Measurements from ENCODE around the gene APAF1.
"Not testable (repeated sequence)": the region's sequence is repeated elsewhere in the genome, so short reads cannot be mapped to it uniquely, and the experiment has no call there.

APAF1 gene, protein sequence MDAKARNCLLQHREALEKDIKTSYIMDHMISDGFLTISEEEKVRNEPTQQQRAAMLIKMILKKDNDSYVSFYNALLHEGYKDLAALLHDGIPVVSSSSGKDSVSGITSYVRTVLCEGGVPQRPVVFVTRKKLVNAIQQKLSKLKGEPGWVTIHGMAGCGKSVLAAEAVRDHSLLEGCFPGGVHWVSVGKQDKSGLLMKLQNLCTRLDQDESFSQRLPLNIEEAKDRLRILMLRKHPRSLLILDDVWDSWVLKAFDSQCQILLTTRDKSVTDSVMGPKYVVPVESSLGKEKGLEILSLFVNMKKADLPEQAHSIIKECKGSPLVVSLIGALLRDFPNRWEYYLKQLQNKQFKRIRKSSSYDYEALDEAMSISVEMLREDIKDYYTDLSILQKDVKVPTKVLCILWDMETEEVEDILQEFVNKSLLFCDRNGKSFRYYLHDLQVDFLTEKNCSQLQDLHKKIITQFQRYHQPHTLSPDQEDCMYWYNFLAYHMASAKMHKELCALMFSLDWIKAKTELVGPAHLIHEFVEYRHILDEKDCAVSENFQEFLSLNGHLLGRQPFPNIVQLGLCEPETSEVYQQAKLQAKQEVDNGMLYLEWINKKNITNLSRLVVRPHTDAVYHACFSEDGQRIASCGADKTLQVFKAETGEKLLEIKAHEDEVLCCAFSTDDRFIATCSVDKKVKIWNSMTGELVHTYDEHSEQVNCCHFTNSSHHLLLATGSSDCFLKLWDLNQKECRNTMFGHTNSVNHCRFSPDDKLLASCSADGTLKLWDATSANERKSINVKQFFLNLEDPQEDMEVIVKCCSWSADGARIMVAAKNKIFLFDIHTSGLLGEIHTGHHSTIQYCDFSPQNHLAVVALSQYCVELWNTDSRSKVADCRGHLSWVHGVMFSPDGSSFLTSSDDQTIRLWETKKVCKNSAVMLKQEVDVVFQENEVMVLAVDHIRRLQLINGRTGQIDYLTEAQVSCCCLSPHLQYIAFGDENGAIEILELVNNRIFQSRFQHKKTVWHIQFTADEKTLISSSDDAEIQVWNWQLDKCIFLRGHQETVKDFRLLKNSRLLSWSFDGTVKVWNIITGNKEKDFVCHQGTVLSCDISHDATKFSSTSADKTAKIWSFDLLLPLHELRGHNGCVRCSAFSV (N-terminal part only)

DNA sequence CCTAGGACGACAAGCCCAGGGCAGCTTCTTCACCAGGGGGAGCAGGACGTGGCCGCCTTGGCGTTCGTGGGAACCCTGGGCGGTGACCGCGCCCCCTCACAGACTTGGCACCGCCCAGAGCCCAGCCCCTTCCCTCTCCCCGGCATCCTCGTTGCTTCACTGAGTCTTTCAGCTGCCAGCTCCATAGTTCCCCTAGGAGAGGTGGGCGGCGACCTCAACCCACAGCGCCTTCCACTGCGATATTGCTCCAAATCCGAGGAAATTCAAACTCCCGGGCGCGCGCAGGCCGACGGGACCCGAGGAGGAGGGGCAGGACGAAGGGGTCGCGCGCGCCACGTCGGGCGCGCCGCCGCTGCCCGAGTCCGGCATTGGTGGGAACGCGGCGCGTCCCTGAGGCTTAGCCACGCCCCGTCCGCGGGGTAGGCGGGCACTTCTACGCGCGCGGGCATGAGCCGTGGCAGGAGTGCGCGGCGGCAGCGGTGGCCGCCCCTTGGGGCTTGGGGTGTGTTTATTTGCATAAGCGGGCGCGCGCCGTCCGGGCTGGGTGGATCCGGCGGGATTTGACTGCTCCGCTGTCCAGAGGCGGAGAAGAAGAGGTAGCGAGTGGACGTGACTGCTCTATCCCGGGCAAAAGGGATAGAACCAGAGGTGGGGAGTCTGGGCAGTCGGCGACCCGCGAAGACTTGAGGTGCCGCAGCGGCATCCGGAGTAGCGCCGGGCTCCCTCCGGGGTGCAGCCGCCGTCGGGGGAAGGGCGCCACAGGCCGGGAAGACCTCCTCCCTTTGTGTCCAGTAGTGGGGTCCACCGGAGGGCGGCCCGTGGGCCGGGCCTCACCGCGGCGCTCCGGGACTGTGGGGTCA, at the start of gene APAF1, which contains the start of gene IKBIP:
APAF1 (plus strand) TSS at position 579 of the 860 bp plus-strand sequence. CDS start 3,070 bp downstream, outside the sequence.
IKBIP (minus strand) TSS at position 77 of the 860 bp plus-strand sequence. CDS start 87 bp downstream, outside the sequence.
- H3K36me3 ChIP-seq (ENCODE audit: insufficient read depth, low read depth, low read length), result peaks cover 17% of the 10 kb centered on the region
- H3K27me3 ChIP-seq (ENCODE audit: insufficient read depth, low read length), result peaks cover 9% of the 10 kb centered on the region; the same call in 1 of the 2 replicates
- H3K27ac ChIP-seq (ENCODE audit: low read length), result peak within 1 kb of the TSS; percentile 55
- H3K4me3 ChIP-seq (ENCODE audit: low read length), result peak within 1 kb of the TSS; percentile 99
- no peaks in the 10 kb centered on the region; the same call in 1 of the 2 replicates for H3K9me3 ChIP-seq (ENCODE audit: insufficient read depth, low read depth, low read length)
- H3K9ac ChIP-seq (ENCODE audit: low read depth, low read length), result peak within 1 kb of the TSS; percentile 82; the same call in 1 of the 2 replicates
- peaks cover 3% of the 10 kb centered on the region for H3K4me1 ChIP-seq (ENCODE audit: insufficient read depth, low read length)

- H3K4me1 ChIP-seq (ENCODE audit: insufficient read depth, low read length), result peaks cover 10% of the 10 kb centered on the region; the same call in 1 of the 2 replicates
- H3K9ac ChIP-seq (ENCODE audit: low read depth, low read length); H3K4me3 ChIP-seq (ENCODE audit: low read length); H3K9me3 ChIP-seq (ENCODE audit: insufficient read depth, low read depth, low read length); H3K27me3 ChIP-seq (ENCODE audit: insufficient read depth, low read length); H3K27ac ChIP-seq (ENCODE audit: low read length): not testable (repeated sequence)
- peaks cover 73% of the 10 kb centered on the region for H3K36me3 ChIP-seq (ENCODE audit: insufficient read depth, low read depth, low read length)
Observed at GRCh38 chr12:98597313-98597712, 47.8 kb upstream of the APAF1 start.

DNA sequence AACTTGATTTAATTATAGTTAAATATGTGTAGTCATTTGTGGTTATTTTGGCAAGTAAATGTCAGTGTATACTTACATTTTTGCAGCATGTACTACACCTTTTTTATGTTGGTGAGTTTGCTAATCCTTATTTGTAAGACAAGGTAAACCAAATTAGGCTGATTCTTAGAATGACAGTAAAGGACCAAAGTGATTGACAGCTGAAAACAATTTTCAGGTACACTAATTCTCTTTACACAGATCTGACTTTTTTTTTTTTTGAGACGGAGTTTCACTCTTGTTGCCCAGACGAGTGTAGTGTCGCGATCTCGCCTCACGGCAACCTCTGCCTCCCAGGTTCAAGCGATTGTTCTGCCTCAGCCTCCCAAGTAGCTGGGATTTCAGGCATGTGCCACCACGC, 43.2 kb upstream of the APAF1 start:
- no peak overlapping the region for H3K27ac ChIP-seq (ENCODE audit: low read length)
- peaks cover 75% of the 10 kb centered on the region for H3K36me3 ChIP-seq (ENCODE audit: insufficient read depth, low read depth, low read length)
- H3K9me3 ChIP-seq (ENCODE audit: insufficient read depth, low read depth, low read length), result no peaks in the 10 kb centered on the region
- H3K4me1 ChIP-seq (ENCODE audit: insufficient read depth, low read length), result no peaks in the 10 kb centered on the region
- no peak overlapping the region for H3K4me3 ChIP-seq (ENCODE audit: low read length)
- H3K27me3 ChIP-seq (ENCODE audit: insufficient read depth, low read length), result no peaks in the 10 kb centered on the region
- H3K9ac ChIP-seq (ENCODE audit: low read depth, low read length), result no peak overlapping the region

GRCh38 chr12:98606359-98606988, 38.6 kb upstream of the APAF1 start:
- Histone ChIP-seq H3K9me3 (ENCODE audit: insufficient read depth, low read depth, low read length) (no peaks in the 10 kb centered on the region), H3K4me3 (ENCODE audit: low read length) (no peak overlapping the region), H3K4me1 (ENCODE audit: insufficient read depth, low read length) (no peaks in the 10 kb centered on the region), H3K27me3 (ENCODE audit: insufficient read depth, low read length) (no peaks in the 10 kb centered on the region), H3K36me3 (ENCODE audit: insufficient read depth, low read depth, low read length) (peaks cover 30% of the 10 kb centered on the region), H3K9ac (ENCODE audit: low read depth, low read length) (no peak overlapping the region), H3K27ac (ENCODE audit: low read length) (no peak overlapping the region)

DNA sequence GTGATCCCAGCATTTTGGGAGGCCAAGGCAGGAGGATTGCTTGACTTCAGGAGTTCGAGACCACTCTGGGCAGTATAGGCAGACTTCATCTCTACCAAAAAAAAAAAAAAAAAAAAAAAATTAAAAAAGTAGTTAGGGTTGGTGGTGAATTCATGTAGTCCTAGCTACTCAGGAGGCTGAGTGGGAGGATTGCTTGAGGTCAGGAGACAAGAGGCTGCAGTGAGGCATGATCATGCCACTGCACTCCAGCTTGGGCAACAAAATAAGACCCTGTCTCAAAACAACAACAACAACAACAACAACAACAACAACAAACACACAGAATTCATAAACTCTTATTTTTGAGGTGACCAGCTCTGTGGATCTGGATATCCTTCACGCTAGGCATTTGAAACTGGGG, 34.5 kb upstream of the APAF1 start:
- no peak overlapping the region for H3K27ac ChIP-seq (ENCODE audit: low read length)
- H3K9ac ChIP-seq (ENCODE audit: low read depth, low read length), result no peak overlapping the region
- H3K9me3 ChIP-seq (ENCODE audit: insufficient read depth, low read depth, low read length), result no peaks in the 10 kb centered on the region
- no peak overlapping the region for H3K4me3 ChIP-seq (ENCODE audit: low read length)
- H3K4me1 ChIP-seq (ENCODE audit: insufficient read depth, low read length), result no peaks in the 10 kb centered on the region
- no peaks in the 10 kb centered on the region for H3K27me3 ChIP-seq (ENCODE audit: insufficient read depth, low read length)
- H3K36me3 ChIP-seq (ENCODE audit: insufficient read depth, low read depth, low read length), result no peaks in the 10 kb centered on the region

DNA sequence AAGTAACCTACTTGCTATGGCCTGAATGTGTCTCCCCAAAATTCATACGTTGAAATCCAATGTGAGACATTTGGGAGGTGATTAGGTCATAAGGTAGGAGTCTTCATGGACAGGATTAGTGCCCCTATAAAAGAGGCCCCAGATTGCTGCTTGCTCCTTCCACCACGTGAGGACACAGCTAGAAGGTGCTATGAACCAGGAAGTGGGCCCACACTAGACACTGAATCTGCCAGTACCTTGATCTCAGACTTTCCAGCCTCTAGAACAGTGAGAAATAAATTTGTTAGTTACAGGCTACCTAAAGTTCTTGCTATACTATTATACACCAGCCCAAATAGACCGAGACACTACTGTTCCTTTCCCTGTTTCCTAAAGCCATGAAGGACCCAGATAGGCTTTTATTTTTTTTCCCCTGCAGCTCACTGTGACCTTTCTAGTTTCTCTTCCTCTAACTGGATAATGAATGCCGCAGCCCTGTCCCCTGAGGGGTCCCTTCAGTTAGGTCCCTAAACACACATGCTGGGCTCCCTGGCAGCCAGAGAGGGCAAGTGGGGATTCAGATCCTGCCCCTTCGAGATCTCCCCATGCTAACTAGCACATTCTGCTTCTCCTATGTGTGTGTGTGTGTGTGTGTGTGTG, 32.3 kb upstream of the APAF1 start:
- no peak overlapping the region for H3K4me3 ChIP-seq (ENCODE audit: low read length)
- H3K27me3 ChIP-seq (ENCODE audit: insufficient read depth, low read length), result no peaks in the 10 kb centered on the region
- no peaks in the 10 kb centered on the region for H3K4me1 ChIP-seq (ENCODE audit: insufficient read depth, low read length)
- no peak overlapping the region for H3K9ac ChIP-seq (ENCODE audit: low read depth, low read length)
- H3K27ac ChIP-seq (ENCODE audit: low read length), result no peak overlapping the region
- no peaks in the 10 kb centered on the region for H3K36me3 ChIP-seq (ENCODE audit: insufficient read depth, low read depth, low read length)
- no peaks in the 10 kb centered on the region for H3K9me3 ChIP-seq (ENCODE audit: insufficient read depth, low read depth, low read length)

- Histone ChIP-seq H3K36me3 (ENCODE audit: insufficient read depth, low read depth, low read length) (no peaks in the 10 kb centered on the region), H3K4me1 (ENCODE audit: insufficient read depth, low read length) (no peaks in the 10 kb centered on the region), H3K27ac (ENCODE audit: low read length) (no peak overlapping the region), H3K9me3 (ENCODE audit: insufficient read depth, low read depth, low read length) (no peaks in the 10 kb centered on the region), H3K4me3 (ENCODE audit: low read length) (no peak overlapping the region), H3K27me3 (ENCODE audit: insufficient read depth, low read length) (no peaks in the 10 kb centered on the region), H3K9ac (ENCODE audit: low read depth, low read length) (no peak overlapping the region)
Observed at GRCh38 chr12:98618952-98619351, 26.1 kb upstream of the APAF1 start.

DNA sequence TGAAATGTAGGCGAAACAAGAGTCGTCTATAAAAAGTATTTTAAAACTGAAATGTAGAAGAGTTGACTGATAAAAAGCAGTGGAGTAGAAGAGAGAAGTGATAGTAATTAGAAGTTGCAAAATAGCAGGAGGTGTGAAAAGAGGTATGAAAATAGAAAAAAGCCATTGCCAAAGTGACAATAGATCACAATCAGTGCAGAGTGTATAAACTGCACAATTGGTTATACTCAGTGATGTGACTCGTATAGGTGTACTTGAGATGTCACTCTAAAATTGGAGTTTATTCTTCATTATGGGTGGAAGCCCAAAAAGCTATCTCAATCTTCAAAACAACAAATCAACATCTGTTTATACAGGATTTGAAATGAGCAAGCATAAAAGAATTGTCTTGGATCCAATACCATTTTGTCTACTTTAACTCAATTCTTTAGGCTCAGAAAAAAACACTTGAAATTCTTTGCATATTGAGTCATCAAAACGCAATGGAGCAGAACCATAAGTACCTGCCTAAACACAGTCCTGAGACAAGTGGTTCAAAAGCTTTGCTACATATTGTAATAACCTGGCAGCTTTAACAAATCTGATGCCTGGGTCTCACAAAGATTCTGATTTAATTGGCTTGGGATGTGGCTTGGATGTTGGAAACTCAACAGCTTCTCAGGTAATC, 9.3 kb upstream of the APAF1 start:
- no peaks in the 10 kb centered on the region; the same call in 1 of the 2 replicates for H3K4me1 ChIP-seq (ENCODE audit: insufficient read depth, low read length)
- peaks cover 5% of the 10 kb centered on the region for H3K36me3 ChIP-seq (ENCODE audit: insufficient read depth, low read depth, low read length)
- no peaks in the 10 kb centered on the region for H3K9me3 ChIP-seq (ENCODE audit: insufficient read depth, low read depth, low read length)
- no peak overlapping the region for H3K27ac ChIP-seq (ENCODE audit: low read length)
- no peaks in the 10 kb centered on the region for H3K27me3 ChIP-seq (ENCODE audit: insufficient read depth, low read length)
- H3K9ac ChIP-seq (ENCODE audit: low read depth, low read length), result no peak overlapping the region
- no peak overlapping the region for H3K4me3 ChIP-seq (ENCODE audit: low read length)

DNA sequence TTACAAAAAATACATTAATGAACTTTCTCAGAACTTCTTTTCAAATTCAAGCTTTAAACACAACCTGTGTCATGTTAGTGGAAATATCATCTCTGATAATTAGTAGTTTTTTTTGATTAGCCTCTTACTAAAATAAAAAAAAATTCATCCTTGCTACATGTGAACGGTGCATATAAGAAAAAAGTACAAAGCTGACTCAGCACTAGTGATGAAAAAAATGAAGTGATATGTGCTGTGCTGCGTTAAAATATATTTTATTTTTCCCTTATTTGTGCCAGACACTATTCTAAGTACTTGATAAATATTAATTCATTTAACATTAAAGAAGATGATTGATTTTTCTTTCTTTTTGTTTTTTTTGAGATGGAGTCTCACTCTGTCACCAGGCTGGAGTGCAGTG, 8.0 kb upstream of the APAF1 start:
- H3K4me1 ChIP-seq (ENCODE audit: insufficient read depth, low read length), result no peaks in the 10 kb centered on the region; the same call in 1 of the 2 replicates
- peaks cover 5% of the 10 kb centered on the region for H3K36me3 ChIP-seq (ENCODE audit: insufficient read depth, low read depth, low read length)
- no peak overlapping the region for H3K4me3 ChIP-seq (ENCODE audit: low read length)
- no peak overlapping the region for H3K27ac ChIP-seq (ENCODE audit: low read length)
- H3K27me3 ChIP-seq (ENCODE audit: insufficient read depth, low read length), result no peaks in the 10 kb centered on the region
- H3K9ac ChIP-seq (ENCODE audit: low read depth, low read length), result no peak overlapping the region
- no peaks in the 10 kb centered on the region; the same call in 1 of the 2 replicates for H3K9me3 ChIP-seq (ENCODE audit: insufficient read depth, low read depth, low read length)

- Histone ChIP-seq H3K4me3 (ENCODE audit: low read length) (no peak overlapping the region), H3K36me3 (ENCODE audit: insufficient read depth, low read depth, low read length) (peaks cover 2% of the 10 kb centered on the region), H3K27me3 (ENCODE audit: insufficient read depth, low read length) (no peaks in the 10 kb centered on the region), H3K9me3 (ENCODE audit: insufficient read depth, low read depth, low read length) (no peaks in the 10 kb centered on the region; the same call in 1 of the 2 replicates), H3K4me1 (ENCODE audit: insufficient read depth, low read length) (no peaks in the 10 kb centered on the region; the same call in 1 of the 2 replicates), H3K9ac (ENCODE audit: low read depth, low read length) (no peak overlapping the region), H3K27ac (ENCODE audit: low read length) (no peak overlapping the region)
Observed at GRCh38 chr12:98638009-98638408, 7.1 kb upstream of the APAF1 start.
